A549 (cell line): ENCODE data around the gene SHC2. TPM values are rescaled to one million over a fixed set of nuclear protein-coding genes. Genes with fewer than 3 reads are reported as not detected.

Source experiments
- ATAC-seq, 2 experiments: fragments of 200-7000 bp in 1 of 2; fragments of >200 bp in 1 of 2; cut with Nextera tagmentation in 1 of 2; cut with Tn5 transposase in 1 of 2; 3 replicates each; pipeline versions ENCODE4 v1.8.0 to v1.9.1; 2018 to 2020; ENCODE audit warnings: mild to moderate bottlenecking in 1 of 2, moderate library complexity in 1 of 2
- CTCF ChIA-PET: fragments of 300-600 bp; sonication (Branson Sonifier 250); formaldehyde crosslinking; extraction: SDS; loops from one replicate; lab custom pipeline; 2021; ENCODE audit warnings: antibody characterized with exemption, inconsistent platforms; lab: Yijun Ruan, JAX
- POLR2A ChIA-PET: fragments of 350-600 bp; formaldehyde crosslinking; extraction: SDS; loops from one replicate; lab custom pipeline; 2021; ENCODE audit warnings: antibody characterized with exemption, inconsistent platforms; lab: Yijun Ruan, JAX
- DNase-seq, 2 experiments: peaks; one replicate each; pipeline versions ENCODE4 v3.0.0 to v3.0.0-alpha.2; 2011 to 2016; ENCODE audit warnings: low read depth in 1 of 2, low spot score in 1 of 2
- FAIRE-seq: peaks from 2 replicates; lab custom pipeline; 2011; peaks lifted over from hg19 to GRCh38; lab: Jason Lieb, UNC
- H3K27ac ChIP-seq, 2 experiments: fragments of >200 bp; sonication (Bioruptor Twin); formaldehyde crosslinking; 3 replicates each; pipeline ENCODE4 v1.5.1; 2016 to 2017
- H3K4me1 ChIP-seq: fragments of >200 bp; sonication (Bioruptor Twin); formaldehyde crosslinking; 3 replicates; pipeline ENCODE4 v1.6.1; 2016
- H3K4me2 ChIP-seq: fragments of >200 bp; sonication (Bioruptor Twin); formaldehyde crosslinking; 3 replicates; pipeline ENCODE4 v1.6.1; 2016
- H3K4me3 ChIP-seq: fragments of >200 bp; sonication (Bioruptor Twin); formaldehyde crosslinking; 3 replicates; pipeline ENCODE4 v1.5.1; 2016
- H3K9me3 ChIP-seq: fragments of >200 bp; sonication (Bioruptor Twin); formaldehyde crosslinking; 3 replicates; pipeline ENCODE4 v1.6.1; 2016
- CBX2 ChIP-seq: fragments of 200-600 bp; sonication (generic); IDR thresholded peaks from 2 replicates; pipeline ENCODE4 v1.6.1; 2016; ENCODE audit warnings: low read depth, mild to moderate bottlenecking, borderline replicate concordance
- CEBPB ChIP-seq, 2 experiments: fragments of >200 bp in 1 of 2; sonication (Bioruptor Twin) in 1 of 2; formaldehyde crosslinking in 1 of 2; IDR thresholded peaks; 2 replicates each; pipeline ENCODE4 v1.6.1; 2012 to 2016
- CHD4 ChIP-seq: fragments of 200-600 bp; sonication (generic); IDR thresholded peaks from 2 replicates; pipeline ENCODE4 v1.6.1; 2016; ENCODE audit warnings: antibody characterized with exemption, mild to moderate bottlenecking, borderline replicate concordance
- ESRRA ChIP-seq: fragments of 150-350 bp; IDR thresholded peaks from 2 replicates; pipeline ENCODE4 v1.6.1; 2014; ENCODE audit warnings: mild to moderate bottlenecking, low read length, borderline replicate concordance
- FOSL2 ChIP-seq, 2 experiments: fragments of 450-650 bp in 1 of 2; fragments of >200 bp in 1 of 2; sonication (Bioruptor Twin) in 1 of 2; formaldehyde crosslinking; IDR thresholded peaks; 2 replicates each; pipeline versions ENCODE4 v1.5.0 to v1.6.1; 2016 to 2020; ENCODE audit warnings: mild to moderate bottlenecking in 1 of 2, moderate library complexity in 1 of 2
- GATA3 ChIP-seq: IDR thresholded peaks from 2 replicates; pipeline ENCODE4 v1.6.1; 2012; ENCODE audit warnings: borderline replicate concordance
- HDAC2 ChIP-seq: fragments of 200-600 bp; sonication (generic); IDR thresholded peaks from 2 replicates; pipeline ENCODE4 v1.6.1; 2016
- HEYL ChIP-seq: fragments of 250-450 bp; sonication (Bioruptor Pico); IDR thresholded peaks from 2 replicates; pipeline ENCODE4 v1.8.0; 2021; ENCODE audit warnings: mild to moderate bottlenecking, moderate library complexity
- HOXA7 ChIP-seq: fragments of 250-450 bp; sonication (Bioruptor Pico); IDR thresholded peaks from 2 replicates; pipeline ENCODE4 v1.5.0; 2020; ENCODE audit warnings: mild to moderate bottlenecking, moderate library complexity
- HOXB13 ChIP-seq: fragments of 250-450 bp; sonication (Bioruptor Pico); IDR thresholded peaks from 2 replicates; pipeline ENCODE4 v1.5.0; 2020; ENCODE audit warnings: low read depth, mild to moderate bottlenecking, moderate library complexity
- JUNB ChIP-seq: fragments of >200 bp; sonication (Bioruptor Twin); formaldehyde crosslinking; IDR thresholded peaks from 2 replicates; pipeline ENCODE4 v1.6.1; 2016
- KDM1A ChIP-seq: fragments of 200-600 bp; sonication (generic); IDR thresholded peaks from 2 replicates; pipeline ENCODE4 v1.6.1; 2016; ENCODE audit warnings: low read depth, mild to moderate bottlenecking
- KDM5A ChIP-seq: fragments of 200-600 bp; sonication (generic); IDR thresholded peaks from 2 replicates; pipeline ENCODE4 v1.6.1; 2016; ENCODE audit warnings: antibody characterized with exemption, mild to moderate bottlenecking
- MAFK ChIP-seq: fragments of 450-650 bp; IDR thresholded peaks from 2 replicates; pipeline ENCODE4 v1.6.1; 2014; ENCODE audit not compliant: partially characterized antibody
- MAX ChIP-seq: IDR thresholded peaks from 2 replicates; pipeline ENCODE4 v1.6.1; 2012
- NFE2L2 ChIP-seq: fragments of 150-350 bp; conservative IDR thresholded peaks from 2 replicates; pipeline ENCODE4 v1.6.1; 2014; ENCODE audit warnings: low read length
- NPAS2 ChIP-seq: fragments of 250-450 bp; sonication (Bioruptor Pico); IDR thresholded peaks from 2 replicates; pipeline ENCODE4 v1.8.0; 2022; ENCODE audit warnings: mild to moderate bottlenecking, moderate library complexity, borderline replicate concordance
- NR3C1 ChIP-seq: fragments of >200 bp; sonication (Bioruptor Twin); formaldehyde crosslinking; IDR thresholded peaks from 3 replicates; pipeline ENCODE4 v1.6.1; 2017
- POLR2AphosphoS2 ChIP-seq: conservative IDR thresholded peaks from 2 replicates; pipeline ENCODE4 v1.6.1; 2012; ENCODE audit warnings: low read length, improper control_type of control experiment, inconsistent platforms
- RARB ChIP-seq: fragments of 250-450 bp; sonication (Bioruptor Pico); IDR thresholded peaks from 2 replicates; pipeline ENCODE4 v1.8.0; 2021; ENCODE audit warnings: mild to moderate bottlenecking, moderate library complexity
- SREBF2 ChIP-seq: fragments of 450-650 bp; IDR thresholded peaks from 2 replicates; pipeline ENCODE4 v1.6.1; 2014; ENCODE audit warnings: mild to moderate bottlenecking, moderate library complexity
- ZC3H11A ChIP-seq: fragments of 450-650 bp; IDR thresholded peaks from 2 replicates; pipeline ENCODE4 v1.6.1; 2014; ENCODE audit warnings: antibody characterized with exemption, mild to moderate bottlenecking
- ZSCAN20 ChIP-seq: fragments of 250-450 bp; sonication (Bioruptor Pico); IDR thresholded peaks from 2 replicates; pipeline ENCODE4 v1.8.0; 2022; ENCODE audit warnings: mild to moderate bottlenecking, moderate library complexity
- WGBS: methylation state at CpG from one replicate; pipeline ENCODE4 v1.1.6; 2017; ENCODE audit errors: missing lambda C conversion rate; 5-methylcytosine and 5-hydroxymethylcytosine counted together
- polyA plus RNA-seq, 4 experiments: library from polyadenylated mRNA; depleted of rRNA in 3 of 4; stranded (reverse); fragments of >200 nt; fragmentation: RNase III in 1 of 4; extraction: RNeasy Plus Mini Kit Qiagen cat#74134 plus additional on column Dnase treatment in 1 of 4; gene quantifications; 2 replicates in 3 of 4; 3 replicates in 1 of 4; pipeline ENCODE4 v1.2.3, GENCODE V29; 2011 to 2017
- TF ChIP-seq, protein P1 (sequence below): fragments of >200 bp; sonication (Bioruptor Twin); formaldehyde crosslinking; IDR thresholded peaks from 2 replicates; pipeline ENCODE4 v1.6.1; 2016
- TF ChIP-seq, protein P2 (sequence below): fragments of 150-350 bp; IDR thresholded peaks from 2 replicates; pipeline ENCODE4 v1.6.1; 2014; ENCODE audit warnings: low read depth, mild to moderate bottlenecking, low read length
- TF ChIP-seq, protein P3 (sequence below): fragments of 450-650 bp; IDR thresholded peaks from 2 replicates; pipeline ENCODE4 v1.6.1; 2014; ENCODE audit warnings: antibody characterized with exemption
- TF ChIP-seq, protein P4 (sequence below): fragments of >200 bp; sonication (Bioruptor Twin); formaldehyde crosslinking; IDR thresholded peaks from 3 replicates; pipeline ENCODE4 v1.5.1; 2016

The SHC2 gene
- polyA plus RNA-seq, 2 of the 4 experiments (the other 2 are of a cell fraction): 0.36 to 0.58 TPM

- H3K4me2 ChIP-seq: no peak overlapping the region
- CTCF ChIA-PET: no interaction called here
- peaks cover 9% of the 10 kb centered on the region; the same call in 1 of the 3 replicates for H3K4me1 ChIP-seq
- H3K9me3 ChIP-seq: no peaks in the 10 kb centered on the region
- WGBS: 93% methylated on average over 46 of the region's 89 CpGs
- ATAC-seq: no peak
- TF ChIP-seq FOSL2 (IDR thresholded peaks at IDR 0.05) (no peak), FOSL2 (CRISPR knock-in tag; IDR thresholded peaks at IDR 0.05) (no peak), NR3C1 (no peak), CEBPB (IDR thresholded peaks at IDR 0.05) (no peak), ZC3H11A (no peak), MAFK (no peak), RARB (CRISPR knock-in tag) (no peak), HOXB13 (CRISPR knock-in tag) (no peak), NFE2L2 (no peak), CHD4 (no peak), MAX (no peak)
- TF ChIP-seq, protein P1, sequence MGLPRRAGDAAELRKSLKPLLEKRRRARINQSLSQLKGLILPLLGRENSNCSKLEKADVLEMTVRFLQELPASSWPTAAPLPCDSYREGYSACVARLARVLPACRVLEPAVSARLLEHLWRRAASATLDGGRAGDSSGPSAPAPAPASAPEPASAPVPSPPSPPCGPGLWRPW: no peak
- TF ChIP-seq, protein P2, sequence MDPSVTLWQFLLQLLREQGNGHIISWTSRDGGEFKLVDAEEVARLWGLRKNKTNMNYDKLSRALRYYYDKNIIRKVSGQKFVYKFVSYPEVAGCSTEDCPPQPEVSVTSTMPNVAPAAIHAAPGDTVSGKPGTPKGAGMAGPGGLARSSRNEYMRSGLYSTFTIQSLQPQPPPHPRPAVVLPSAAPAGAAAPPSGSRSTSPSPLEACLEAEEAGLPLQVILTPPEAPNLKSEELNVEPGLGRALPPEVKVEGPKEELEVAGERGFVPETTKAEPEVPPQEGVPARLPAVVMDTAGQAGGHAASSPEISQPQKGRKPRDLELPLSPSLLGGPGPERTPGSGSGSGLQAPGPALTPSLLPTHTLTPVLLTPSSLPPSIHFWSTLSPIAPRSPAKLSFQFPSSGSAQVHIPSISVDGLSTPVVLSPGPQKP: no peak
- TF ChIP-seq, all 56 proteins: peak for 0
- no peak for DNase-seq
- H3K27ac ChIP-seq: no peak overlapping the region
- no peak overlapping the region for H3K4me3 ChIP-seq
- POLR2A ChIA-PET: no interaction called here
- FAIRE-seq: no peak
Measured at GRCh38 chr19:458091-459042, 2.5 kb downstream of the SHC2 start.

DNA sequence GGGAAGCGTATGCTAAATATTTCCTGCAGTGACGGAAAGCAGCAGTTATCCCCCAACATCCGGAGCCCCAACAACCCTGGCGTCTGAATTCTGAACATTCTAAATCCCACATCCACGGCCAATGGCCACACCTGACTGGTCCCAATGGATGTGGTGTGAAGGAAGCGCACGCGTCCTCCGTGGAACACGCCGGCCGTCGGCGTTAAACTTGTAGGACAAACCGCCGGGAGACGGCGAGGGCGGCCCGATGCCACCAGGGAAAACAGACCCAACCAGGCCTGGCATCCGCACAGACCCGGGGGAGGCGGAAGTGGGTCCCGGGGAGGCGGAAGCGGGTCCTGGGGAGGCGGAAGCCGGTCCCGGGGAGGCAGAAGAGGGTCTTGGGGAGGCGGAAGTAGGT lies 3.2 kb downstream of the SHC2 start:
- Histone ChIP-seq H3K9me3 (no peaks in the 10 kb centered on the region), H3K4me2 (no peak overlapping the region), H3K4me3 (no peak overlapping the region), H3K27ac (no peak overlapping the region), H3K4me1 (peaks cover 9% of the 10 kb centered on the region; the same call in 1 of the 3 replicates)
- FAIRE-seq (no peak), DNase-seq (no peak), ATAC-seq (no peak)
- no peak for TF ChIP-seq RARB (CRISPR knock-in tag)
- no peak for TF ChIP-seq HDAC2
- no peak for TF ChIP-seq NPAS2 (CRISPR knock-in tag)
- TF ChIP-seq CEBPB (IDR thresholded peaks at IDR 0.05): no peak
- ChIA-PET CTCF (no interaction called here), POLR2A (no interaction called here)
- WGBS: 93% methylated on average over 28 of the region's 30 CpGs

GRCh38 chr19:456547-457110 lies 4.2 kb downstream of the SHC2 start:
- H3K9me3 ChIP-seq: no peaks in the 10 kb centered on the region
- DNase-seq: no peak
- ChIA-PET CTCF (no interaction called here), POLR2A (no interaction called here)
- no peak for FAIRE-seq
- H3K4me1 ChIP-seq: peaks cover 7% of the 10 kb centered on the region; the same call in 1 of the 3 replicates
- no peak for ATAC-seq
- TF ChIP-seq ZSCAN20 (CRISPR knock-in tag) (no peak), SREBF2 (no peak), HOXB13 (CRISPR knock-in tag) (no peak), HOXA7 (no peak), ESRRA (no peak), CBX2 (no peak), FOSL2 (IDR thresholded peaks at IDR 0.05) (no peak), FOSL2 (CRISPR knock-in tag; IDR thresholded peaks at IDR 0.05) (no peak), HEYL (no peak), KDM1A (no peak), GATA3 (no peak), JUNB (no peak), NR3C1 (no peak), POLR2AphosphoS2 (no peak), KDM5A (no peak)
- TF ChIP-seq, protein P3, sequence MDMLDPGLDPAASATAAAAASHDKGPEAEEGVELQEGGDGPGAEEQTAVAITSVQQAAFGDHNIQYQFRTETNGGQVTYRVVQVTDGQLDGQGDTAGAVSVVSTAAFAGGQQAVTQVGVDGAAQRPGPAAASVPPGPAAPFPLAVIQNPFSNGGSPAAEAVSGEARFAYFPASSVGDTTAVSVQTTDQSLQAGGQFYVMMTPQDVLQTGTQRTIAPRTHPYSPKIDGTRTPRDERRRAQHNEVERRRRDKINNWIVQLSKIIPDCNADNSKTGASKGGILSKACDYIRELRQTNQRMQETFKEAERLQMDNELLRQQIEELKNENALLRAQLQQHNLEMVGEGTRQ: no peak
- TF ChIP-seq, protein P4, sequence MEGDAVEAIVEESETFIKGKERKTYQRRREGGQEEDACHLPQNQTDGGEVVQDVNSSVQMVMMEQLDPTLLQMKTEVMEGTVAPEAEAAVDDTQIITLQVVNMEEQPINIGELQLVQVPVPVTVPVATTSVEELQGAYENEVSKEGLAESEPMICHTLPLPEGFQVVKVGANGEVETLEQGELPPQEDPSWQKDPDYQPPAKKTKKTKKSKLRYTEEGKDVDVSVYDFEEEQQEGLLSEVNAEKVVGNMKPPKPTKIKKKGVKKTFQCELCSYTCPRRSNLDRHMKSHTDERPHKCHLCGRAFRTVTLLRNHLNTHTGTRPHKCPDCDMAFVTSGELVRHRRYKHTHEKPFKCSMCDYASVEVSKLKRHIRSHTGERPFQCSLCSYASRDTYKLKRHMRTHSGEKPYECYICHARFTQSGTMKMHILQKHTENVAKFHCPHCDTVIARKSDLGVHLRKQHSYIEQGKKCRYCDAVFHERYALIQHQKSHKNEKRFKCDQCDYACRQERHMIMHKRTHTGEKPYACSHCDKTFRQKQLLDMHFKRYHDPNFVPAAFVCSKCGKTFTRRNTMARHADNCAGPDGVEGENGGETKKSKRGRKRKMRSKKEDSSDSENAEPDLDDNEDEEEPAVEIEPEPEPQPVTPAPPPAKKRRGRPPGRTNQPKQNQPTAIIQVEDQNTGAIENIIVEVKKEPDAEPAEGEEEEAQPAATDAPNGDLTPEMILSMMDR: no peak
- TF ChIP-seq, all 56 proteins: peak for 0
- H3K4me3 ChIP-seq: no peak overlapping the region
- no peak overlapping the region for H3K4me2 ChIP-seq
- WGBS: 68% methylated on average over 18 of the region's 18 CpGs
- no peak overlapping the region for H3K27ac ChIP-seq
